RWPE2 (cell line): ENCODE measurements around the gene PAPOLB.

Source experiments
- ATAC-seq: fragments of 200-7000 bp; cut with Tn5 transposase; 3 replicates; pipeline ENCODE4 v1.9.1; 2021; ENCODE audit warnings: low read depth
- DNase-seq: peaks from one replicate; pipeline ENCODE4 v3.0.0-alpha.2; 2020; ENCODE audit warnings: low spot score
- H3K27ac ChIP-seq: fragments of 450-650 bp; 2 replicates; pipeline ENCODE4 v1.5.1; 2017; ENCODE audit warnings: mild to moderate bottlenecking; ENCODE audit not compliant: poor library complexity, severe bottlenecking
- H3K27me3 ChIP-seq: fragments of 250-450 bp; sonication (Bioruptor Pico); 2 replicates; pipeline ENCODE4 v1.5.1; 2021; ENCODE audit warnings: mild to moderate bottlenecking, moderate library complexity; ENCODE audit not compliant: insufficient read depth, poor library complexity, severe bottlenecking
- H3K36me3 ChIP-seq: fragments of 250-450 bp; sonication (Bioruptor Pico); 2 replicates; pipeline ENCODE4 v1.5.1; 2020; ENCODE audit warnings: low read depth, mild to moderate bottlenecking, moderate library complexity
- H3K4me1 ChIP-seq: fragments of 250-450 bp; sonication (Bioruptor Pico); 2 replicates; pipeline ENCODE4 v1.5.1; 2021; ENCODE audit warnings: mild to moderate bottlenecking, moderate library complexity; ENCODE audit not compliant: insufficient read depth, poor library complexity, severe bottlenecking
- H3K4me3 ChIP-seq: fragments of 250-450 bp; sonication (Bioruptor Pico); 2 replicates; pipeline ENCODE4 v1.5.1; 2021; ENCODE audit warnings: mild to moderate bottlenecking, moderate library complexity; ENCODE audit not compliant: severe bottlenecking
- H3K9me3 ChIP-seq: fragments of 250-450 bp; sonication (Bioruptor Pico); 2 replicates; pipeline ENCODE4 v1.5.1; 2021; ENCODE audit warnings: mild to moderate bottlenecking, moderate library complexity; ENCODE audit not compliant: severe bottlenecking
- TF ChIP-seq, protein P1 (sequence below): fragments of 450-650 bp; IDR thresholded peaks from one replicate; pipeline ENCODE4 v1.5.1; 2017; ENCODE audit warnings: mild to moderate bottlenecking, moderate library complexity; ENCODE audit not compliant: poor library complexity, severe bottlenecking

Gene PAPOLB

DNA sequence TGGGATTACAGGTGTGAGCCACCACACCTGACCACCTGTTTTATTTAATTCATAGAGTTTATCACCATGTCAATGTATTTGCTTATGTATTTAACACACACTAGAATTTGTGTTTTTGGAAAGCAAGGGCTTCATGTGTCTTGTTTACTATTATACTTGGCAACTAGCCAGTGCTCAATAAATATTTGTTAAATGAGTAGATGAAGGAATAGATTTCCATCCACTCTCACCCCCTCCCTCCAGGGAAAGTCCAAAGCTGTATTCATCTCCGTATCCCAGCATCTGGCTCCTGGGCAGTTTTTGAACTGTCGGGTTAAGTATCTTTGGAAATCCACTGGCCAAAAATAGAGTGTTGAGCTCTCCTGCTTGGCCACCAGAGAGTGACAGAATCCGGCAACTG, 26.3 kb upstream of the PAPOLB start:
- TF ChIP-seq, protein P1, sequence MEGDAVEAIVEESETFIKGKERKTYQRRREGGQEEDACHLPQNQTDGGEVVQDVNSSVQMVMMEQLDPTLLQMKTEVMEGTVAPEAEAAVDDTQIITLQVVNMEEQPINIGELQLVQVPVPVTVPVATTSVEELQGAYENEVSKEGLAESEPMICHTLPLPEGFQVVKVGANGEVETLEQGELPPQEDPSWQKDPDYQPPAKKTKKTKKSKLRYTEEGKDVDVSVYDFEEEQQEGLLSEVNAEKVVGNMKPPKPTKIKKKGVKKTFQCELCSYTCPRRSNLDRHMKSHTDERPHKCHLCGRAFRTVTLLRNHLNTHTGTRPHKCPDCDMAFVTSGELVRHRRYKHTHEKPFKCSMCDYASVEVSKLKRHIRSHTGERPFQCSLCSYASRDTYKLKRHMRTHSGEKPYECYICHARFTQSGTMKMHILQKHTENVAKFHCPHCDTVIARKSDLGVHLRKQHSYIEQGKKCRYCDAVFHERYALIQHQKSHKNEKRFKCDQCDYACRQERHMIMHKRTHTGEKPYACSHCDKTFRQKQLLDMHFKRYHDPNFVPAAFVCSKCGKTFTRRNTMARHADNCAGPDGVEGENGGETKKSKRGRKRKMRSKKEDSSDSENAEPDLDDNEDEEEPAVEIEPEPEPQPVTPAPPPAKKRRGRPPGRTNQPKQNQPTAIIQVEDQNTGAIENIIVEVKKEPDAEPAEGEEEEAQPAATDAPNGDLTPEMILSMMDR = no peak
- no peak overlapping the region for H3K27ac ChIP-seq
- H3K36me3 ChIP-seq = no peaks in the 10 kb centered on the region
- ATAC-seq (no peak), DNase-seq (no peak)
- H3K4me3 ChIP-seq = no peak overlapping the region
- H3K4me1 ChIP-seq = no peaks in the 10 kb centered on the region
- no peaks in the 10 kb centered on the region for H3K9me3 ChIP-seq
- peaks cover 5% of the 10 kb centered on the region for H3K27me3 ChIP-seq

GRCh38 chr7:4886671-4887070, 24.8 kb upstream of the PAPOLB start:
- Histone ChIP-seq H3K4me1 (no peaks in the 10 kb centered on the region), H3K4me3 (no peak overlapping the region), H3K36me3 (no peaks in the 10 kb centered on the region), H3K9me3 (no peaks in the 10 kb centered on the region), H3K27ac (no peak overlapping the region), H3K27me3 (peaks cover 19% of the 10 kb centered on the region)
- ATAC-seq (no peak), DNase-seq (no peak)
- TF ChIP-seq, protein P1 = no peak

- ATAC-seq = no peak
- Histone ChIP-seq H3K27me3 (peaks cover 19% of the 10 kb centered on the region), H3K4me3 (no peak overlapping the region), H3K36me3 (no peaks in the 10 kb centered on the region), H3K4me1 (no peaks in the 10 kb centered on the region), H3K9me3 (no peaks in the 10 kb centered on the region), H3K27ac (no peak overlapping the region)
- no peak for DNase-seq
- TF ChIP-seq, protein P1 = no peak
Observed at GRCh38 chr7:4885317-4885807, 23.5 kb upstream of the PAPOLB start.

DNA sequence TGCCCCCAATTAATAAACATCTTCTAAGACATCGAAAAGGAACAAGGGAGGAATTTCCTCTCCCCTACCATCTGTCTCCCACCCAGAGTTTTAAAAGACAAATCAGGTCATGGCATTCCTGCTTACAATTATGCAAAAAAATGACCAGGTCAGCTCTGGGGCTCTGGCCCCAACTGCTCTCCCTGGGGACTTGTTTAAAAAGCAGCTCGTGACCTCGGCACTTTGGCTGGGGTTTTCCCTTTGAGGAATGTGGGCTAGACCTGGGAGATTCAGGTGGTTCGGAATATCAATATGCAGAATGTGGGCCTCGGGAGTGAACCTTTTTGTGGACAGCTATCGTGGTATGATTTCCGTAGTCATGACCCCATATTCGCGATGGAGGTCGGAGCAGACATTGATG, 22.3 kb upstream of the PAPOLB start:
- no peaks in the 10 kb centered on the region for H3K9me3 ChIP-seq
- TF ChIP-seq, protein P1 = no peak
- DNase-seq (no peak), ATAC-seq (no peak)
- no peak overlapping the region for H3K27ac ChIP-seq
- no peaks in the 10 kb centered on the region for H3K4me1 ChIP-seq
- no peaks in the 10 kb centered on the region for H3K36me3 ChIP-seq
- no peak overlapping the region for H3K4me3 ChIP-seq
- H3K27me3 ChIP-seq = peaks cover 21% of the 10 kb centered on the region

DNA sequence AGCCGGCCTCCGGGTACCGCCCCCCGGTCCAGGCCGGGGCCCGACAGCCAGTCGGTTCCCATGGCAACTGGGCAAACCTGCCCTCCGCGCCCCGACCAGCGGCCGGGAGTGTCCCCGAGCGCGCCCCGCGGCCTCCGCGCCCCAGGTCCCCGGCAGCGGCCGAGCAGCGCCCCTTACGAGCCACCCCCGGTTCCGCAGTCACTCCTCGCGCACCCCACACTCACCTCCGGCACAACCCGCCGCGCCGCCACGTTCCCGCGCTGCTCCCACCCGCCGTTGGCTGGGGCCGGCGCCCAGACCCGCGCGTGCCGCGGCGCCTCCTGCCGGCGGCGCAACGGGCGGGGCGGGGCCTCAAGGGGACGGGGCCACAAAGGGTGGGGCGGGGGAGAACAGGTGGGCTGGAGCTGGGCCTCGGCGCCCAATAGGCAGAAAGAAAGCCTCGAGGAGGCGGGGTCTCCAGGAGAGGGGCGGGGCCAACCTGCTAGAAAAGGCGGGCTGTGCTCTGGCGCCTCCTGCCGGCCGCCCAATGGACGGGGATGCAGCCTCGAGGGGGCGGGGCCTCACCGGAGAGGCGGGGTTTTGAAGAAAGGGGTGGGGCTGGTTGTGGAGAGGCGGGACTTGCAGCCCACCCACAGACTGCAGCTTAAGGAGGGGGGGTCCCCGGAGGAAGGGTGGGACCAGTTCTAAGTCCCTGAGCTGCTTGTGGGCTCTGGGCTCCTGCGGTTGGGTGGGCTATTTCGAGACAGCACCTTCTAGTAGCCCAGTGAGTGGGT, 21.7 kb upstream of the PAPOLB start, which contains the start of gene RADIL:
TSS of gene RADIL (minus strand) at position 345 of the 773 bp plus-strand sequence. CDS start 5,577 bp downstream, outside the sequence.
- Histone ChIP-seq H3K9me3 (no peaks in the 10 kb centered on the region), H3K4me1 (no peaks in the 10 kb centered on the region), H3K27ac (no peak within 1 kb of the TSS), H3K36me3 (no peaks in the 10 kb centered on the region), H3K4me3 (peak within 1 kb of the TSS; percentile 41), H3K27me3 (peaks cover 28% of the 10 kb centered on the region)
- TF ChIP-seq, protein P1 = peak; percentile 82
- DNase-seq (no peak), ATAC-seq (peak; percentile 74)
